Transverse colon (tissue), 4 donors: ENCODE data around the gene MARS1.

ENCODE experiments used
- EP300 ChIP-seq: sonication (generic); formaldehyde crosslinking; IDR thresholded peaks from one replicate; pipeline ENCODE4 v1.6.1; 2017; ENCODE audit warnings: antibody characterized with exemption, low read depth
- POLR2A ChIP-seq: fragments of 450-650 bp; IDR thresholded peaks from one replicate; pipeline ENCODE4 v1.6.1; 2016; ENCODE audit warnings: antibody characterized with exemption, mild to moderate bottlenecking, moderate library complexity
- POLR2AphosphoS5 ChIP-seq, 3 donors: sonication (generic); formaldehyde crosslinking; IDR thresholded peaks; one replicate each; pipeline ENCODE4 v1.6.1; 2016; ENCODE audit warnings: antibody characterized with exemption in 3 of 3
- TF ChIP-seq, protein P1 (sequence below), 5 experiments: fragments of 200-600 bp in 3 of 5; fragments of 450-650 bp in 2 of 5; sonication (generic) in 3 of 5; IDR thresholded peaks; 1 replicate in 2 of 5; 2 replicates in 3 of 5; pipeline ENCODE4 v1.5.1; 2016 to 2017; ENCODE audit warnings: antibody characterized with exemption in 5 of 5, inconsistent platforms in 3 of 5, mild to moderate bottlenecking in 2 of 5, moderate library complexity in 1 of 5

DNA sequence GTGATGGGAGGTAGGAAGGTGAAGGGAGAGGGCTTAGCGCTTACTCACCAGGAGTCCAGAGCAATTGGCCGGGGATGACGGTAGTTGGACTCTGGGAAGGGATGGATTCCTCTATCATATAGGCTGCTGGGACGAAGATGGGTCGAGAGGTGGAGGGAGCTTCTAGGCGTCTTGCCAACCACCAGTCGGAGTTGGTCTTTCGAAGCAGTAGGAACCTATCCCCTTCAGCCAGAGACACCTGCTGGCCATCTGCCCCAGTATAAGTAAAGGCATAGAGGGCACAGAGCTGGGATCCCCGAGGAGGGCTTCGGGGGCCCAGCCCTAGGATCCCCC is 8.9 kb upstream of the MARS1 start:
- no peak for TF ChIP-seq POLR2AphosphoS5 (IDR thresholded peaks at IDR 0.05)
- TF ChIP-seq, protein P1, sequence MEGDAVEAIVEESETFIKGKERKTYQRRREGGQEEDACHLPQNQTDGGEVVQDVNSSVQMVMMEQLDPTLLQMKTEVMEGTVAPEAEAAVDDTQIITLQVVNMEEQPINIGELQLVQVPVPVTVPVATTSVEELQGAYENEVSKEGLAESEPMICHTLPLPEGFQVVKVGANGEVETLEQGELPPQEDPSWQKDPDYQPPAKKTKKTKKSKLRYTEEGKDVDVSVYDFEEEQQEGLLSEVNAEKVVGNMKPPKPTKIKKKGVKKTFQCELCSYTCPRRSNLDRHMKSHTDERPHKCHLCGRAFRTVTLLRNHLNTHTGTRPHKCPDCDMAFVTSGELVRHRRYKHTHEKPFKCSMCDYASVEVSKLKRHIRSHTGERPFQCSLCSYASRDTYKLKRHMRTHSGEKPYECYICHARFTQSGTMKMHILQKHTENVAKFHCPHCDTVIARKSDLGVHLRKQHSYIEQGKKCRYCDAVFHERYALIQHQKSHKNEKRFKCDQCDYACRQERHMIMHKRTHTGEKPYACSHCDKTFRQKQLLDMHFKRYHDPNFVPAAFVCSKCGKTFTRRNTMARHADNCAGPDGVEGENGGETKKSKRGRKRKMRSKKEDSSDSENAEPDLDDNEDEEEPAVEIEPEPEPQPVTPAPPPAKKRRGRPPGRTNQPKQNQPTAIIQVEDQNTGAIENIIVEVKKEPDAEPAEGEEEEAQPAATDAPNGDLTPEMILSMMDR (IDR thresholded peaks at IDR 0.05), result no peak
- TF ChIP-seq POLR2A, result no peak
- TF ChIP-seq EP300, result no peak
